GM19395 (cell line): ENCODE measurements around the gene SLC38A2.

Experiments used
- ATAC-seq: cut with Tn5 transposase; IDR thresholded peaks from one replicate; pipeline ENCODE4 v1.9.1; 2021; ENCODE audit warnings: mild to moderate bottlenecking, moderate library complexity; ENCODE audit not compliant: unreplicated experiment

The SLC38A2 gene

GRCh38 chr12:46362895-46363581, 9.5 kb downstream of the SLC38A2 start:
- ATAC-seq = no peak

GRCh38 chr12:46361667-46362034, 10.9 kb downstream of the SLC38A2 start:
- ATAC-seq = no peak

GRCh38 chr12:46360908-46361666, 11.5 kb downstream of the SLC38A2 start:
- ATAC-seq = peak; percentile 78

- ATAC-seq = no peak
Observed at GRCh38 chr12:46360370-46360769, 12.2 kb downstream of the SLC38A2 start.

GRCh38 chr12:46359667-46360280, 12.8 kb downstream of the SLC38A2 start:
- ATAC-seq = no peak

GRCh38 chr12:46358791-46359666, 13.5 kb downstream of the SLC38A2 start:
- no peak for ATAC-seq

GRCh38 chr12:46358325-46358700, 14.3 kb downstream of the SLC38A2 start:
- no peak for ATAC-seq

GRCh38 chr12:46357438-46358324, 14.9 kb downstream of the SLC38A2 start:
- no peak for ATAC-seq

GRCh38 chr12:46356655-46357437, 15.7 kb downstream of the SLC38A2 start:
- ATAC-seq = no peak

- ATAC-seq = no peak
Observed at GRCh38 chr12:46354802-46355199, 17.8 kb downstream of the SLC38A2 start.

GRCh38 chr12:46354111-46354801, 18.3 kb downstream of the SLC38A2 start:
- no peak for ATAC-seq

- no peak for ATAC-seq
Observed at GRCh38 chr12:46351886-46352650, 20.5 kb downstream of the SLC38A2 start.

GRCh38 chr12:46351138-46351537, 21.4 kb downstream of the SLC38A2 start:
- no peak for ATAC-seq

GRCh38 chr12:46349253-46349652, 23.3 kb downstream of the SLC38A2 start:
- ATAC-seq = no peak

GRCh38 chr12:46343118-46343852, 29.3 kb downstream of the SLC38A2 start:
- ATAC-seq = no peak

GRCh38 chr12:46342562-46343033, 30.0 kb downstream of the SLC38A2 start:
- ATAC-seq = no peak

GRCh38 chr12:46339051-46339450, 33.5 kb downstream of the SLC38A2 start:
- ATAC-seq = no peak
